Brain pericyte (primary cell): ENCODE data around the gene MGA.

Experiments used
- DNase-seq: peaks from one replicate; pipeline ENCODE4 v3.0.0-alpha.2; 2012; ENCODE audit warnings: low read depth, low spot score

Gene MGA

GRCh38 chr15:41660235-41661077 is at the start of gene MGA:
MGA (plus strand) TSS chr15:41660405.
- DNase-seq = peak; percentile 63

- no peak for DNase-seq
These were observed 39.5 kb upstream of the MGA start for GRCh38 chr15:41620536-41621199.

GRCh38 chr15:41621200-41622193 is 38.7 kb upstream of the MGA start:
- DNase-seq = peak; percentile 47

GRCh38 chr15:41622901-41623300 is 37.3 kb upstream of the MGA start:
- DNase-seq = no peak

GRCh38 chr15:41627203-41627602 is 33.0 kb upstream of the MGA start:
- no peak for DNase-seq

- DNase-seq = no peak
These were observed 30.7 kb upstream of the MGA start for GRCh38 chr15:41629463-41629862.

- no peak for DNase-seq
These were observed 30.3 kb upstream of the MGA start for GRCh38 chr15:41629883-41630282.

- DNase-seq = no peak
These were observed 29.5 kb upstream of the MGA start for GRCh38 chr15:41630616-41631217.

GRCh38 chr15:41631880-41632470 is 28.2 kb upstream of the MGA start:
- no peak for DNase-seq

- no peak for DNase-seq
These were observed 26.6 kb upstream of the MGA start for GRCh38 chr15:41633609-41634008.

GRCh38 chr15:41634072-41634626 is 26.1 kb upstream of the MGA start:
- DNase-seq = no peak

GRCh38 chr15:41637086-41637485 is 23.1 kb upstream of the MGA start:
- no peak for DNase-seq

- no peak for DNase-seq
These were observed 19.2 kb upstream of the MGA start for GRCh38 chr15:41640985-41641384.

GRCh38 chr15:41647262-41647661 is 12.9 kb upstream of the MGA start:
- DNase-seq = no peak

GRCh38 chr15:41648097-41648496 is 12.1 kb upstream of the MGA start:
- no peak for DNase-seq

- no peak for DNase-seq
These were observed 11.4 kb upstream of the MGA start for GRCh38 chr15:41648770-41649169.

- DNase-seq = no peak
These were observed 9.4 kb upstream of the MGA start for GRCh38 chr15:41650806-41651205.

- DNase-seq = no peak
These were observed 8.8 kb upstream of the MGA start for GRCh38 chr15:41651373-41651772.

- DNase-seq = no peak
These were observed 6.4 kb upstream of the MGA start for GRCh38 chr15:41653760-41654159.

GRCh38 chr15:41655716-41656115 is 4.5 kb upstream of the MGA start:
- DNase-seq = no peak

GRCh38 chr15:41656188-41656587 is 4.0 kb upstream of the MGA start:
- no peak for DNase-seq
